ENCODE measurements around the gene ISCU.

DNA sequence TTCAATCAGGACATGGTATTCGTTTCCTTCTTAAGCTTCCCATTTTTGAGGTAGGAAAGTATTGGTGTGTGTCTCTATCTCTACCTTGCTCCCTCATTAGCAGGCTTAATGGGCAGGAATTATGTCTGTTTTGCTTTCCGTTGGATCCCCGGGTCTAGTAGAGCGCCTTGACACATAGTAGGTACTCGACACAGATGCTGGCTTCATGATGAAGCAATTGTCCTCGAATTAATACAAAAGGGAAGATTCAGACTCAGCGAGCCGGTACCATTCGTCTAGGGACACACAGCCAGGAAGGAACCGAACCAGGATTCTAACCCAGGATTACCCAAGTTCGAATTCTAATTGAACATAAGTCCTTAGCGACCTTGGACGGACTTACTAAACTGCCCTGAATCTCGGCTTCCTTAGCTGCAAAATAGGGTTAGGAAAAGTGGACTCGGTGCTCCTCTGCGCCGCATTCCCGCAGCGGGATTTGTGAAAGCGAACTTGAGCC is 496 bp upstream of the ISCU start:
- TF ChIP-seq GABPA (IDR thresholded peaks at IDR 0.05; ENCODE audit: borderline replicate concordance, insufficient read depth, low read length) (no peak), POLR2A (IDR thresholded peaks at IDR 0.05; ENCODE audit: control extremely low read depth in 1 of 2, low read depth in 2 of 2, low read length in 2 of 2) (no peak), FOSL1 (IDR thresholded peaks at IDR 0.05; ENCODE audit: insufficient read depth, low read depth, low read length) (no peak), MAFK (IDR thresholded peaks at IDR 0.05; ENCODE audit: low read depth, low read length) (no peak), TAF1 (IDR thresholded peaks at IDR 0.05; ENCODE audit: low read depth, low read length) (peak; percentile 78; the same call in 1 of the 2 replicates), POLR2AphosphoS5 (IDR thresholded peaks at IDR 0.05; ENCODE audit: low read depth, low read length) (peak; percentile 77; the same call in 1 of the 2 replicates), ZNF274 (IDR thresholded peaks at IDR 0.05; ENCODE audit: borderline replicate concordance, extremely low read depth, low read length) (no peak)
- TF ChIP-seq, protein P1, sequence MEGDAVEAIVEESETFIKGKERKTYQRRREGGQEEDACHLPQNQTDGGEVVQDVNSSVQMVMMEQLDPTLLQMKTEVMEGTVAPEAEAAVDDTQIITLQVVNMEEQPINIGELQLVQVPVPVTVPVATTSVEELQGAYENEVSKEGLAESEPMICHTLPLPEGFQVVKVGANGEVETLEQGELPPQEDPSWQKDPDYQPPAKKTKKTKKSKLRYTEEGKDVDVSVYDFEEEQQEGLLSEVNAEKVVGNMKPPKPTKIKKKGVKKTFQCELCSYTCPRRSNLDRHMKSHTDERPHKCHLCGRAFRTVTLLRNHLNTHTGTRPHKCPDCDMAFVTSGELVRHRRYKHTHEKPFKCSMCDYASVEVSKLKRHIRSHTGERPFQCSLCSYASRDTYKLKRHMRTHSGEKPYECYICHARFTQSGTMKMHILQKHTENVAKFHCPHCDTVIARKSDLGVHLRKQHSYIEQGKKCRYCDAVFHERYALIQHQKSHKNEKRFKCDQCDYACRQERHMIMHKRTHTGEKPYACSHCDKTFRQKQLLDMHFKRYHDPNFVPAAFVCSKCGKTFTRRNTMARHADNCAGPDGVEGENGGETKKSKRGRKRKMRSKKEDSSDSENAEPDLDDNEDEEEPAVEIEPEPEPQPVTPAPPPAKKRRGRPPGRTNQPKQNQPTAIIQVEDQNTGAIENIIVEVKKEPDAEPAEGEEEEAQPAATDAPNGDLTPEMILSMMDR (IDR thresholded peaks at IDR 0.05; ENCODE audit: control extremely low read depth in 1 of 3, insufficient read depth in 1 of 3, low read depth in 1 of 3, low read length in 3 of 3), result no peak
- TF ChIP-seq, protein P2, sequence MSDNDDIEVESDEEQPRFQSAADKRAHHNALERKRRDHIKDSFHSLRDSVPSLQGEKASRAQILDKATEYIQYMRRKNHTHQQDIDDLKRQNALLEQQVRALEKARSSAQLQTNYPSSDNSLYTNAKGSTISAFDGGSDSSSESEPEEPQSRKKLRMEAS (IDR thresholded peaks at IDR 0.05), result no peak

Data from H1 (cell line).